Measurements from ENCODE around the gene TBL3. TPM values are rescaled to one million over a fixed set of nuclear protein-coding genes. Genes with fewer than 3 reads are reported as not detected.

TBL3 gene
- total and polyA plus RNA-seq, 7 donors, result 31.5 to 78.0 (median 41.8) TPM

DNA sequence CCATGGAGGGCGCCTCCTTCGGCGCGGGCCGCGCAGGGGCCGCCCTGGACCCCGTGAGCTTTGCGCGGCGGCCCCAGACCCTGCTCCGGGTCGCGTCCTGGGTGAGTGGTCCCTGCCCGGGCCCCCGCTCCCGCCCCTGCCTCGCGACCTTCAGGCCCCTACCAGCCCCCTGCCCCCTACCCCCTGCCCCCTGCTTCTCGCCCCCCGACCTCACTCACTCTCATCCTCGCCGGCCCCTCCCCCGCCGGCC lies 18.2 kb downstream of the TBL3 start:
- intact Hi-C loops (cut with DNase I), result no loop called here
- no peak overlapping the region for H3K27ac ChIP-seq
- peaks cover 0 to 34% (median 20%) of the 10 kb centered on the region in 3 donors for H3K27me3 ChIP-seq (ENCODE audit: insufficient read depth in 3 of 3, low read length in 2 of 3)
- DNase-seq (no peak), ATAC-seq (no peak)
- H3K4me3 ChIP-seq, result no peak overlapping the region
- TF ChIP-seq, protein P1, sequence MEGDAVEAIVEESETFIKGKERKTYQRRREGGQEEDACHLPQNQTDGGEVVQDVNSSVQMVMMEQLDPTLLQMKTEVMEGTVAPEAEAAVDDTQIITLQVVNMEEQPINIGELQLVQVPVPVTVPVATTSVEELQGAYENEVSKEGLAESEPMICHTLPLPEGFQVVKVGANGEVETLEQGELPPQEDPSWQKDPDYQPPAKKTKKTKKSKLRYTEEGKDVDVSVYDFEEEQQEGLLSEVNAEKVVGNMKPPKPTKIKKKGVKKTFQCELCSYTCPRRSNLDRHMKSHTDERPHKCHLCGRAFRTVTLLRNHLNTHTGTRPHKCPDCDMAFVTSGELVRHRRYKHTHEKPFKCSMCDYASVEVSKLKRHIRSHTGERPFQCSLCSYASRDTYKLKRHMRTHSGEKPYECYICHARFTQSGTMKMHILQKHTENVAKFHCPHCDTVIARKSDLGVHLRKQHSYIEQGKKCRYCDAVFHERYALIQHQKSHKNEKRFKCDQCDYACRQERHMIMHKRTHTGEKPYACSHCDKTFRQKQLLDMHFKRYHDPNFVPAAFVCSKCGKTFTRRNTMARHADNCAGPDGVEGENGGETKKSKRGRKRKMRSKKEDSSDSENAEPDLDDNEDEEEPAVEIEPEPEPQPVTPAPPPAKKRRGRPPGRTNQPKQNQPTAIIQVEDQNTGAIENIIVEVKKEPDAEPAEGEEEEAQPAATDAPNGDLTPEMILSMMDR (IDR thresholded peaks at IDR 0.05), result no peak
- peaks cover 4 to 23% of the 10 kb centered on the region in 2 donors for H3K36me3 ChIP-seq (ENCODE audit: insufficient read depth in 1 of 2, low read depth in 1 of 2)
- H3K9me3 ChIP-seq, result no peaks in the 10 kb centered on the region
- 0 to 2% (median 1%) methylated on average over 7 to 25 of the region's 25 CpGs for WGBS, 3 donors
- peaks cover 18% of the 10 kb centered on the region for H3K4me1 ChIP-seq

GRCh38 chr16:1990351-1991134 lies 18.7 kb downstream of the TBL3 start:
- ATAC-seq (no peak), DNase-seq (no peak)
- intact Hi-C loops (cut with DNase I), result no loop called here
- Histone ChIP-seq H3K4me3 (peak overlapping the region; percentile 1), H3K9me3 (no peaks in the 10 kb centered on the region), H3K4me1 (peaks cover 13% of the 10 kb centered on the region), H3K36me3 (ENCODE audit: insufficient read depth in 1 of 2, low read depth in 1 of 2) (peaks cover 4 to 18% of the 10 kb centered on the region in 2 donors), H3K27ac (no peak overlapping the region), H3K27me3 (ENCODE audit: insufficient read depth in 3 of 3, low read length in 2 of 3) (peaks cover 0 to 34% (median 20%) of the 10 kb centered on the region in 3 donors)
- 2 to 5% (median 4%) methylated on average over 31 to 50 of the region's 50 CpGs for WGBS, 3 donors
- TF ChIP-seq, protein P1 (IDR thresholded peaks at IDR 0.05), result no peak

GRCh38 chr16:1991135-1991551 lies 19.3 kb downstream of the TBL3 start:
- peaks cover 0 to 34% (median 20%) of the 10 kb centered on the region in 3 donors for H3K27me3 ChIP-seq (ENCODE audit: insufficient read depth in 3 of 3, low read length in 2 of 3)

DNA sequence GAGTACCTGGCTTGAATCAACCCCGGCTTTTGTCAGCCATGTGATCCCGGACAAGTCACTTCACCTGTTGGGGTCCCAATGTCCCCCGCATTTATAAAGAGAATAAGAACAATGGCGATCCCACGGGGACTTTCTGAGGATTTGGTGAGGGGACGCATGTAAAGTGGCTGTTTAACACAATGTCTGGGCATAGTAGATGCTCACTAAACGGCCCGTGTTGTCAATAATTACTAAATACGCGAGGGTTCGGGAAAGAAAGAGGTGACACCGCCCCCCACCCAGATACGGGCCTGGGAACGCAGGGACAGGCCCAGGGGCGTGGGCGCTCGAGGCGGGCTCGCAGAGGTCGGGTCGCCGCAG lies 19.7 kb downstream of the TBL3 start:
- 16 to 19% (median 18%) methylated on average over 20 to 22 of the region's 22 CpGs for WGBS, 3 donors
- peaks cover 13% of the 10 kb centered on the region for H3K4me1 ChIP-seq
- peak overlapping the region; percentile 62 for H3K4me3 ChIP-seq
- ATAC-seq (no peak), DNase-seq (peak in 1 of 2 donors; percentile 10)
- H3K9me3 ChIP-seq, result no peaks in the 10 kb centered on the region
- H3K27me3 ChIP-seq (ENCODE audit: insufficient read depth in 3 of 3, low read length in 2 of 3), result peaks cover 0 to 34% (median 20%) of the 10 kb centered on the region in 3 donors
- intact Hi-C loops (cut with DNase I), result no loop called here
- H3K27ac ChIP-seq, result no peak overlapping the region
- TF ChIP-seq, protein P1 (IDR thresholded peaks at IDR 0.05), result no peak
- peaks cover 0 to 8% of the 10 kb centered on the region in 2 donors for H3K36me3 ChIP-seq (ENCODE audit: insufficient read depth in 1 of 2, low read depth in 1 of 2)

More at GRCh38 chr16:1991135-1991551, 19.3 kb downstream of the TBL3 start:
- H3K36me3 ChIP-seq (ENCODE audit: insufficient read depth in 1 of 2, low read depth in 1 of 2), result peaks cover 0 to 12% of the 10 kb centered on the region in 2 donors
- H3K4me1 ChIP-seq, result peaks cover 13% of the 10 kb centered on the region
- DNase-seq (no peak), ATAC-seq (peak in 1 of 4 donors; percentile 7)
- intact Hi-C loops (cut with DNase I), result no loop called here
- peak overlapping the region; percentile 7 for H3K4me3 ChIP-seq
- H3K27ac ChIP-seq, result no peak overlapping the region
- WGBS, 3 donors, result 15 to 18% (median 18%) methylated on average over 17 to 18 of the region's 18 CpGs
- no peaks in the 10 kb centered on the region for H3K9me3 ChIP-seq
- TF ChIP-seq, protein P1 (IDR thresholded peaks at IDR 0.05), result no peak
